A673 (cell line): ENCODE data around the gene SFMBT2.

ENCODE experiments used
- EZH2 ChIP-seq: fragments of 200-600 bp; sonication (generic); IDR thresholded peaks from 2 replicates; pipeline ENCODE4 v1.6.1; 2017; ENCODE audit warnings: borderline replicate concordance, low read depth, mild to moderate bottlenecking, mixed read lengths, antibody characterized with exemption, low read length; ENCODE audit not compliant: poor library complexity, severe bottlenecking
- TF ChIP-seq, protein P1 (sequence below): fragments of 300-800, 200-600 bp; sonication (generic); conservative IDR thresholded peaks from 2 replicates; pipeline ENCODE4 v1.5.1; 2017; ENCODE audit warnings: low read depth, mild to moderate bottlenecking, antibody characterized with exemption, low read length, moderate library complexity, mixed read lengths

DNA sequence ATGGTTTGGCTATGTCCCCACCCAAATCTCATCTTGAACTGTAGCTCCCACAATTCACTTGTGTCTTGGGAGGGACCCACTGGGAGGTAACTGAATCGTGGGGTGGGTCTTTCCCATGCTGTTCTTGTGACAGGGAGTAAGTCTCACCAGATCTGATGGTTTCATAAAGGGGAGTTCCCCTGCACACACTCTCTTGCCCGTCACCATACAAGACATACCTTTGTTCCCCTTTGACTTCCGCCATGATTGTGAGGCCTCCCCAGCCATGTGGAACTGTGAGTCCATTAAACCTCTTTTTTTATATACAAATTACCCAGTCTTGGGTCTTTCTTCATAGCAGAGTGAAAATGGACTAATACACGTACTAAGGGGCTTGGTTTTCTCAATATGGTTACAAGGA, 106.7 kb downstream of the SFMBT2 start:
- TF ChIP-seq, protein P1, sequence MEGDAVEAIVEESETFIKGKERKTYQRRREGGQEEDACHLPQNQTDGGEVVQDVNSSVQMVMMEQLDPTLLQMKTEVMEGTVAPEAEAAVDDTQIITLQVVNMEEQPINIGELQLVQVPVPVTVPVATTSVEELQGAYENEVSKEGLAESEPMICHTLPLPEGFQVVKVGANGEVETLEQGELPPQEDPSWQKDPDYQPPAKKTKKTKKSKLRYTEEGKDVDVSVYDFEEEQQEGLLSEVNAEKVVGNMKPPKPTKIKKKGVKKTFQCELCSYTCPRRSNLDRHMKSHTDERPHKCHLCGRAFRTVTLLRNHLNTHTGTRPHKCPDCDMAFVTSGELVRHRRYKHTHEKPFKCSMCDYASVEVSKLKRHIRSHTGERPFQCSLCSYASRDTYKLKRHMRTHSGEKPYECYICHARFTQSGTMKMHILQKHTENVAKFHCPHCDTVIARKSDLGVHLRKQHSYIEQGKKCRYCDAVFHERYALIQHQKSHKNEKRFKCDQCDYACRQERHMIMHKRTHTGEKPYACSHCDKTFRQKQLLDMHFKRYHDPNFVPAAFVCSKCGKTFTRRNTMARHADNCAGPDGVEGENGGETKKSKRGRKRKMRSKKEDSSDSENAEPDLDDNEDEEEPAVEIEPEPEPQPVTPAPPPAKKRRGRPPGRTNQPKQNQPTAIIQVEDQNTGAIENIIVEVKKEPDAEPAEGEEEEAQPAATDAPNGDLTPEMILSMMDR = no peak
- TF ChIP-seq EZH2 = no peak
